ENCODE measurements around the gene PKD2.

GRCh38 chr4:88058295-88058694 lies 50.9 kb downstream of the PKD2 start:
- TF ChIP-seq TAF1 (IDR thresholded peaks at IDR 0.05; ENCODE audit: borderline replicate concordance, low read depth, low read length) (no peak), POLR2A (IDR thresholded peaks at IDR 0.05; ENCODE audit: low read depth, low read length) (no peak)

Data from GM12892 (cell line).